Lower leg skin (tissue), 4 donors: ENCODE data around the gene ZNF669. TPM values are rescaled to one million over a fixed set of nuclear protein-coding genes. Genes with fewer than 3 reads are reported as not detected.

Source experiments
- DNase-seq, 2 donors: peaks; one replicate each; pipeline ENCODE4 v3.0.0-alpha.2; 2019; ENCODE audit warnings: low spot score in 2 of 2
- H3K4me3 ChIP-seq: fragments of 200-600 bp; sonication (generic); 2 replicates; pipeline ENCODE4 v1.5.1; 2017; ENCODE audit warnings: mild to moderate bottlenecking, low read depth; ENCODE audit not compliant: poor library complexity, severe bottlenecking
- CTCF ChIP-seq, 3 donors: fragments of 450-650 bp; IDR thresholded peaks; one replicate each; pipeline ENCODE4 v1.5.1; 2016; ENCODE audit warnings: antibody characterized with exemption in 3 of 3, mild to moderate bottlenecking in 3 of 3, moderate library complexity in 2 of 3
- POLR2A ChIP-seq, 2 donors: fragments of 450-650 bp; IDR thresholded peaks; one replicate each; pipeline ENCODE4 v1.6.1; 2016 to 2017; ENCODE audit warnings: antibody characterized with exemption in 2 of 2, mild to moderate bottlenecking in 1 of 2, moderate library complexity in 1 of 2
- WGBS, 2 donors: methylation state at CpG; one replicate each; pipeline ENCODE4 v1.1.5; 2018; 5-methylcytosine and 5-hydroxymethylcytosine counted together
- intact Hi-C: fragments of 100-400 bp; cut with DNase I; formaldehyde crosslinking; loops from one replicate; pipeline ENCODE4 v1.15.0; 2023; ENCODE audit warnings: low total_unique reads
- total RNA-seq, 4 donors: library from RNA; depleted of rRNA; stranded (reverse); fragments of >200 nt; gene quantifications; one replicate each; pipeline ENCODE4 v1.1.0, GENCODE V29; 2016

The ZNF669 gene
- total RNA-seq, 4 donors from 2014 or later = 5.4 to 8.7 (median 7.0) TPM

GRCh38 chr1:247102381-247102780 is 1.8 kb downstream of the ZNF669 start:
- H3K4me3 ChIP-seq = no peak overlapping the region
- DNase-seq = no peak
- intact Hi-C loops = no loop called here
- TF ChIP-seq CTCF (IDR thresholded peaks at IDR 0.05) (no peak), POLR2A (IDR thresholded peaks at IDR 0.05) (no peak)
- WGBS, 2 donors = 96 to 98% methylated on average over 1 of the region's 1 CpG

DNA sequence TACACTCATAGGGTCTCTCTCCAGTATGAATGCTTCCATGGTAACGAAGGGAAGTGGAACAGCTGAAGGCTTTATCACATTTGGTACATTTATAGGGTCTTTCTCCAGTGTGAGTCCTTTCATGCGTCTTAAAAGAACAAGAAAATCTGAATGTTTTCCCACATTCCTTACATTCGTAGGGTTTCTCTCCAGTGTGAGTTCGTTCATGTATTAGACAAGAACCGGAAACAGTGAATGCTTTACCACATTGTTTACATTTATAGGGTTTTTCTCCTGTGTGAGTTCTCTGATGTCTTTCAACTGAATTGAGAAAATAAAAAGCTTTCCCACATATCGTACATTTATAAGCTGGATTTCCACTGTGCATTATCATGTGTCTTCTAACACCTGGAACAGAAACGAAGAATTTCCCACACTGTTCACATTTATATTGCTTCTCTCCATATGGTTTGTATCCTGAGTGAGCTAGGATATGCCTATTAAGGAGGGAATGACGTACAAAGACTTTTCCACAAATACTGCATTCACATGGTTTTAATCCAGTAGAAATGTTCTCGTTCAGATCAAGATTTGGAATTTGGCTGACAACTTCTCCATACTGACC is 3.4 kb downstream of the ZNF669 start:
- no peak overlapping the region for H3K4me3 ChIP-seq
- intact Hi-C loops = no loop called here
- TF ChIP-seq CTCF (IDR thresholded peaks at IDR 0.05) (no peak), POLR2A (IDR thresholded peaks at IDR 0.05) (no peak)
- no peak for DNase-seq
- WGBS, 2 donors = 96 to 97% methylated on average over 9 of the region's 9 CpGs

DNA sequence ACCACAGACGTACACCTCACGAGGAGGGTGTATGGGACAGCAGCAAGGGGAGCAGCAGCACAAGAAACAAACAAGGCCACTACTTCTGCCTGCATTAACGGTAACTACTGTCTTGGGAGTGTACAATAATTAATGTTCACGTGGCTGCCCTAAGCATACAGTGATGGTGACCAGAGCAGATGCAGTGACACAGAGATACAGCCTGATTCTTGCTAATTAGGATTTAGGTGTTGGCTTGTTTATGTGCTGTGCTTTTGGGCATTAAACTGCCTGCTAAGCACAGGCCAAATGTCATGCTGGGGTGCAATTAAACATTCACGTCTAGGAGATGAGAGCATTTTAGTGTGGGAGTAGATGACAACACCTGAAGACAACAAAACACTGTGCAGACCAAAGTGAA is 7.2 kb downstream of the ZNF669 start:
- WGBS, 2 donors = 90 to 94% methylated on average over 5 of the region's 5 CpGs
- TF ChIP-seq POLR2A (IDR thresholded peaks at IDR 0.05) = no peak
- TF ChIP-seq CTCF (IDR thresholded peaks at IDR 0.05) = no peak
- H3K4me3 ChIP-seq = no peak overlapping the region
- intact Hi-C loops = no loop called here
- no peak for DNase-seq

GRCh38 chr1:247096544-247096943 is 7.6 kb downstream of the ZNF669 start:
- no peak overlapping the region for H3K4me3 ChIP-seq
- intact Hi-C loops = no loop called here
- DNase-seq = no peak
- TF ChIP-seq POLR2A (IDR thresholded peaks at IDR 0.05) (no peak), CTCF (IDR thresholded peaks at IDR 0.05) (no peak)
- 92 to 95% methylated on average over 5 of the region's 5 CpGs for WGBS, 2 donors

DNA sequence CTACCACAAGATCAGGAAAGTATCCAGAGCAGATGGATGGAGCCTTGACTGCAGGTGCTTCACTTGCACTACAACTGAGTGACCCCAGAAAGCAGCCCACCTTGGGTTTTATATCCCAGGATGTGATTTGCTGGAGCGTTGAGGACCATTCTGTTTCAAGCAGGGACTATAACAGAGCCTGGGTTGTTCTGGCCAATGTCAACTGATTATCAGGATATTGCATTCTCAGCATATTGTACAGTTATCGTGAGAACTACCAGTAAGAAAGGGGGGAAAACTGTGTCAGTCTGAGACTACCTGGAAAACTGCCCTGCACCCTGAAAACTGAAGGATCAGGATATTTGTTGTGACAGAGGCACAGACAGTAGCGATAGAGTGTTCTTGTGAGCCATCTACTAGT is 8.0 kb downstream of the ZNF669 start:
- DNase-seq = no peak
- TF ChIP-seq POLR2A (IDR thresholded peaks at IDR 0.05) (no peak), CTCF (IDR thresholded peaks at IDR 0.05) (no peak)
- whole genome bisulfite sequencing, 2 donors = 97 to 98% methylated on average over 3 of the region's 3 CpGs
- H3K4me3 ChIP-seq = no peak overlapping the region
- intact Hi-C loops = no loop called here

- no peak overlapping the region for H3K4me3 ChIP-seq
- DNase-seq = no peak
- intact Hi-C loops = no loop called here
- TF ChIP-seq CTCF (IDR thresholded peaks at IDR 0.05) (no peak), POLR2A (IDR thresholded peaks at IDR 0.05) (no peak)
- 79 to 82% methylated on average over 13 to 14 of the region's 14 CpGs for WGBS, 2 donors
These were observed 13.7 kb downstream of the ZNF669 start for GRCh38 chr1:247090455-247090854.
